ENCODE measurements around the gene CES3. TPM values are rescaled to one million over a fixed set of nuclear protein-coding genes. Genes with fewer than 3 reads are reported as not detected.
"Not testable (repeated sequence)": the region's sequence is repeated elsewhere in the genome, so short reads cannot be mapped to it uniquely, and the experiment has no call there.

CES3 gene
- total and polyA plus RNA-seq, 9 donors: 0.45 to 2.3 (median 1.3) TPM

GRCh38 chr16:66933776-66934137 lies 27.3 kb upstream of the CES3 start:
- WGBS, 3 donors: 0 to 1% (median 0%) methylated on average over 12 of the region's 12 CpGs
- Histone ChIP-seq H3K4me1 (ENCODE audit: insufficient read depth) (peaks cover 14% of the 10 kb centered on the region), H3K36me3 (no peaks in the 10 kb centered on the region), H3K27ac (peak overlapping the region; percentile 43 to 87), H3K9me3 (no peaks in the 10 kb centered on the region), H3K4me3 (peak overlapping the region; percentile 99), H3K27me3 (no peaks in the 10 kb centered on the region)
- no peak for DNase-seq
- intact Hi-C loops (cut with DNase I): loop anchor here in 2 of 4 donors (5.0 to 10.0 kb wide), 3 partner anchors 36 to 531 kb away; no protein-coding TSS in a partner anchor
- no peak for TF ChIP-seq EP300 (IDR thresholded peaks at IDR 0.05)
- no peak for TF ChIP-seq CTCF (IDR thresholded peaks at IDR 0.05)
- no peak for TF ChIP-seq POLR2A (IDR thresholded peaks at IDR 0.05)

GRCh38 chr16:66934138-66934838 lies 26.8 kb upstream of the CES3 start, which contains the start of gene CIAO2B:
Gene CIAO2B (minus strand): TSS chr16:66934402. CDS start chr16:66934364, 38 bp downstream.
- Histone ChIP-seq H3K27me3 (no peaks in the 10 kb centered on the region), H3K4me3 (peak within 1 kb of the TSS; percentile 99), H3K9me3 (no peaks in the 10 kb centered on the region), H3K27ac (peak within 1 kb of the TSS; percentile 43 to 87), H3K36me3 (no peaks in the 10 kb centered on the region), H3K4me1 (ENCODE audit: insufficient read depth) (peaks cover 14% of the 10 kb centered on the region)
- 0 to 1% (median 0%) methylated on average over 43 to 76 of the region's 76 CpGs for WGBS, 3 donors
- intact Hi-C loops (cut with DNase I): loop anchor here in 2 of 4 donors (5.0 to 10.0 kb wide), 3 partner anchors 37 to 531 kb away; no protein-coding TSS in a partner anchor
- TF ChIP-seq CTCF (IDR thresholded peaks at IDR 0.05) (peak in 1 of 3 donors; percentile 5), EP300 (IDR thresholded peaks at IDR 0.05) (no peak), POLR2A (IDR thresholded peaks at IDR 0.05) (peak; percentile 91)
- peak; percentile 86 to 94 (median 90) for DNase-seq

- Histone ChIP-seq H3K4me3 (peak overlapping the region; percentile 99), H3K27ac (peak overlapping the region; percentile 43 to 87), H3K4me1 (ENCODE audit: insufficient read depth) (peaks cover 14% of the 10 kb centered on the region)
- not testable (repeated sequence) for H3K27me3 ChIP-seq, H3K9me3 ChIP-seq, DNase-seq, H3K36me3 ChIP-seq
- 0 to 1% (median 0%) methylated on average over 21 to 24 of the region's 24 CpGs for WGBS, 3 donors
- intact Hi-C loops (cut with DNase I): loop anchor here in 2 of 4 donors (5.0 to 10.0 kb wide), 3 partner anchors 38 to 530 kb away; no protein-coding TSS in a partner anchor
Measured at GRCh38 chr16:66934839-66935313, 26.2 kb upstream of the CES3 start.

GRCh38 chr16:66935314-66936011 lies 25.6 kb upstream of the CES3 start, which contains the start of gene CES2:
Gene CES2 (plus strand): TSS chr16:66935516. CDS start chr16:66935636, 120 bp downstream.
- peaks cover 14% of the 10 kb centered on the region for H3K4me1 ChIP-seq (ENCODE audit: insufficient read depth)
- peak within 1 kb of the TSS; percentile 99 for H3K4me3 ChIP-seq
- peak in 2 of 5 donors; percentile 49 to 60 for DNase-seq
- intact Hi-C loops (cut with DNase I): loop anchor here in 1 of 4 donors (10.0 kb wide), 2 partner anchors 59 to 529 kb away; no protein-coding TSS in a partner anchor
- 8 to 13% (median 12%) methylated on average over 44 of the region's 44 CpGs for WGBS, 3 donors
- TF ChIP-seq POLR2A (IDR thresholded peaks at IDR 0.05) (no peak), EP300 (IDR thresholded peaks at IDR 0.05) (no peak), CTCF (IDR thresholded peaks at IDR 0.05) (no peak)
- no peaks in the 10 kb centered on the region for H3K27me3 ChIP-seq
- H3K36me3 ChIP-seq: no peaks in the 10 kb centered on the region
- no peaks in the 10 kb centered on the region for H3K9me3 ChIP-seq
- H3K27ac ChIP-seq: peak within 1 kb of the TSS; percentile 43 to 87

All from ovary (tissue), 9 donors.